OCI-LY3 (cell line): Measurements from ENCODE around the gene HORMAD1.

ENCODE experiments used
- CTCF ChIP-seq: fragments of 200-600, 300-600 bp; sonication (generic); IDR thresholded peaks from 2 replicates; pipeline ENCODE4 v1.5.1; 2014; ENCODE audit warnings: antibody characterized with exemption, low read length, low read depth
- EZH2phosphoT487 ChIP-seq: fragments of 200-600 bp; shearing (Covaris generic); IDR thresholded peaks from 2 replicates; pipeline ENCODE4 v1.6.1; 2018; ENCODE audit warnings: antibody characterized with exemption, mixed run types, low read depth

GRCh38 chr1:150765296-150765976 lies 44.7 kb upstream of the HORMAD1 start, which contains the start of gene CTSS:
- TF ChIP-seq CTCF, result no peak
- no peak for TF ChIP-seq EZH2phosphoT487
